Right forelimb (tissue), 1 donor: ENCODE data around the gene MMP15.

Experiments used
- DNase-seq: peaks from one replicate; pipeline ENCODE4 v3.0.0-alpha.2; 2018

MMP15 gene

GRCh38 chr16:58035356-58036170, 10.0 kb downstream of the MMP15 start:
- DNase-seq = no peak

- DNase-seq = no peak
Measured at GRCh38 chr16:58036943-58037342, 11.4 kb downstream of the MMP15 start.

GRCh38 chr16:58037365-58038057, 12.0 kb downstream of the MMP15 start:
- no peak for DNase-seq

- no peak for DNase-seq
Measured at GRCh38 chr16:58038219-58038641, 12.7 kb downstream of the MMP15 start.

- no peak for DNase-seq
Measured at GRCh38 chr16:58039829-58040495, 14.4 kb downstream of the MMP15 start.

- no peak for DNase-seq
Measured at GRCh38 chr16:58040496-58040846, 14.9 kb downstream of the MMP15 start.

GRCh38 chr16:58040945-58041627, 15.5 kb downstream of the MMP15 start:
- DNase-seq = no peak

- no peak for DNase-seq
Measured at GRCh38 chr16:58041628-58041955, 16.0 kb downstream of the MMP15 start.

GRCh38 chr16:58042001-58042885, 16.7 kb downstream of the MMP15 start:
- no peak for DNase-seq

- DNase-seq = no peak
Measured at GRCh38 chr16:58042886-58043515, 17.4 kb downstream of the MMP15 start.

GRCh38 chr16:58043571-58044155, 18.1 kb downstream of the MMP15 start:
- no peak for DNase-seq

- DNase-seq = no peak
Measured at GRCh38 chr16:58044266-58045019, 18.9 kb downstream of the MMP15 start.

GRCh38 chr16:58045096-58045495, 19.5 kb downstream of the MMP15 start:
- DNase-seq = no peak

- DNase-seq = no peak
Measured at GRCh38 chr16:58046054-58046881, 20.7 kb downstream of the MMP15 start.

- DNase-seq = no peak
Measured at GRCh38 chr16:58046936-58047335, 21.4 kb downstream of the MMP15 start.

GRCh38 chr16:58047557-58048348, 22.2 kb downstream of the MMP15 start:
- no peak for DNase-seq

- no peak for DNase-seq
Measured at GRCh38 chr16:58048494-58049231, 23.1 kb downstream of the MMP15 start.
